GM19397 (cell line): ENCODE measurements around the gene TCEAL9.
"Not testable (repeated sequence)": the region's sequence is repeated elsewhere in the genome, so short reads cannot be mapped to it uniquely, and the experiment has no call there.

Experiments
- ATAC-seq: cut with Tn5 transposase; IDR thresholded peaks from one replicate; pipeline ENCODE4 v1.9.1; 2021; ENCODE audit warnings: mild to moderate bottlenecking, moderate library complexity; ENCODE audit not compliant: unreplicated experiment

TCEAL9 gene

GRCh38 chrX:103372886-103373285, 16.6 kb downstream of the TCEAL9 start:
- no peak for ATAC-seq

- ATAC-seq = no peak
Observed at GRCh38 chrX:103373581-103373980, 17.3 kb downstream of the TCEAL9 start.

GRCh38 chrX:103376118-103376978, 20.0 kb downstream of the TCEAL9 start, which contains the start of gene BEX3:
Gene BEX3, plus strand, starts transcription at chrX:103376538. Its CDS starts 984 bp downstream, at chrX:103377522.
- ATAC-seq = no peak

- ATAC-seq = no peak
Observed at GRCh38 chrX:103376979-103377324, 20.6 kb downstream of the TCEAL9 start.

- ATAC-seq = no peak
Observed at GRCh38 chrX:103378990-103379389, 22.7 kb downstream of the TCEAL9 start.

- ATAC-seq = no peak
Observed at GRCh38 chrX:103382877-103383276, 26.6 kb downstream of the TCEAL9 start.

GRCh38 chrX:103384672-103385071, 28.4 kb downstream of the TCEAL9 start:
- ATAC-seq = no peak

GRCh38 chrX:103385283-103385830, 29.1 kb downstream of the TCEAL9 start:
- ATAC-seq = not testable (repeated sequence)

- ATAC-seq = no peak
Observed at GRCh38 chrX:103386332-103386731, 30.0 kb downstream of the TCEAL9 start.

- ATAC-seq = no peak
Observed at GRCh38 chrX:103393487-103393886, 37.2 kb downstream of the TCEAL9 start.

- ATAC-seq = no peak
Observed at GRCh38 chrX:103396186-103396585, 39.9 kb downstream of the TCEAL9 start.

- ATAC-seq = no peak
Observed at GRCh38 chrX:103396660-103397059, 40.4 kb downstream of the TCEAL9 start.

GRCh38 chrX:103397707-103398106, 41.4 kb downstream of the TCEAL9 start:
- ATAC-seq = no peak

GRCh38 chrX:103398421-103398864, 42.1 kb downstream of the TCEAL9 start:
- ATAC-seq = no peak

GRCh38 chrX:103399744-103400143, 43.4 kb downstream of the TCEAL9 start:
- no peak for ATAC-seq

GRCh38 chrX:103400931-103401330, 44.6 kb downstream of the TCEAL9 start:
- no peak for ATAC-seq

GRCh38 chrX:103404231-103405008, 48.1 kb downstream of the TCEAL9 start:
- ATAC-seq = peak; percentile 98

GRCh38 chrX:103405009-103405333, 48.7 kb downstream of the TCEAL9 start:
- ATAC-seq = no peak

GRCh38 chrX:103406256-103406655, 50.0 kb downstream of the TCEAL9 start:
- no peak for ATAC-seq

GRCh38 chrX:103407776-103408175, 51.5 kb downstream of the TCEAL9 start:
- ATAC-seq = no peak
